Activated T-cell treated with anti-CD3 and anti-CD28 coated beads, Interleukin-2, amount 50 U/mL, for 1 hour (primary cell): Measurements from ENCODE around the gene CPEB4.

Experiments used
- DNase-seq: peaks from one replicate; pipeline ENCODE4 v3.0.0-alpha.2; 2020

The CPEB4 gene

GRCh38 chr5:173859408-173860159 lies 28.6 kb upstream of the CPEB4 start:
- DNase-seq, result no peak

- no peak for DNase-seq
These were observed 26.1 kb upstream of the CPEB4 start for GRCh38 chr5:173862047-173862477.

- no peak for DNase-seq
These were observed 24.8 kb upstream of the CPEB4 start for GRCh38 chr5:173863359-173863758.

- no peak for DNase-seq
These were observed 23.8 kb upstream of the CPEB4 start for GRCh38 chr5:173864126-173865050.

GRCh38 chr5:173866243-173866857 lies 21.8 kb upstream of the CPEB4 start:
- no peak for DNase-seq

- DNase-seq, result no peak
These were observed 21.1 kb upstream of the CPEB4 start for GRCh38 chr5:173866858-173867679.

GRCh38 chr5:173868096-173868880 lies 19.9 kb upstream of the CPEB4 start:
- DNase-seq, result no peak

- no peak for DNase-seq
These were observed 18.8 kb upstream of the CPEB4 start for GRCh38 chr5:173869316-173869715.

- DNase-seq, result no peak
These were observed 15.2 kb upstream of the CPEB4 start for GRCh38 chr5:173872957-173873305.

- DNase-seq, result no peak
These were observed 14.7 kb upstream of the CPEB4 start for GRCh38 chr5:173873306-173873922.

- DNase-seq, result no peak
These were observed 13.0 kb upstream of the CPEB4 start for GRCh38 chr5:173875189-173875588.

GRCh38 chr5:173878224-173878967 lies 9.8 kb upstream of the CPEB4 start:
- DNase-seq, result no peak

- no peak for DNase-seq
These were observed 7.7 kb upstream of the CPEB4 start for GRCh38 chr5:173880306-173880985.

GRCh38 chr5:173881811-173882575 lies 6.2 kb upstream of the CPEB4 start:
- DNase-seq, result no peak

GRCh38 chr5:173882632-173883031 lies 5.5 kb upstream of the CPEB4 start:
- no peak for DNase-seq

- DNase-seq, result no peak
These were observed 4.7 kb upstream of the CPEB4 start for GRCh38 chr5:173883347-173883924.

- DNase-seq, result peak; percentile 36
These were observed 3.6 kb upstream of the CPEB4 start for GRCh38 chr5:173884402-173885053.

- no peak for DNase-seq
These were observed 3.1 kb upstream of the CPEB4 start for GRCh38 chr5:173885054-173885443.
